GM12865 (cell line): ENCODE measurements around the gene GOLGA3.

Experiments used
- DNase-seq: peaks from one replicate; pipeline ENCODE4 v3.0.0; 2010; ENCODE audit warnings: low read depth
- H3K4me3 ChIP-seq: 2 replicates; pipeline ENCODE4 v1.5.1; 2011; ENCODE audit warnings: mild to moderate bottlenecking, low read depth, low read length, control low read depth
- TF ChIP-seq, protein P1 (sequence below): IDR thresholded peaks from 2 replicates; pipeline ENCODE4 v1.5.1; 2011; ENCODE audit warnings: low read length, control low read depth, low read depth, inconsistent platforms; ENCODE audit not compliant: insufficient read depth; ENCODE audit errors: missing control alignments

GOLGA3 gene

DNA sequence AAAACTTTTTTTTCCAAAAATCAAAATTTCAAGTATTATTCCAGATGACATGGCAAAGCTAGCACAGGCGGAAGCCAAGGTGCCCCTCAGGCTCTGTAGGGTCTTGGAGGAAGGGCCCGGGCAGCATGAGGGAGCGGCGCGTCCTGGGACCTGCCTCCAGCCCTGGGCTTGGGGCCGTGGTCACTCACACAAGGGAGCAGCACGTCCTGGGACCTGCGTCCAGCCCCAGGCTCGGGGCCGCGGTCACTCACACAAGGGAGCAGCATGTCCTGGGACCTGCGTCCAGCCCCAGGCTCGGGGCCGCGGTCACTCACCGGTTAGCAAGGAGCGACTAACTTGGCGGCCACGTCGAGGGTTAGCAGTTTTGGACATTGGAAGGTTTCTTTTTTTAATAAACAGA lies 11.9 kb upstream of the GOLGA3 start:
- H3K4me3 ChIP-seq = no peak overlapping the region
- TF ChIP-seq, protein P1, sequence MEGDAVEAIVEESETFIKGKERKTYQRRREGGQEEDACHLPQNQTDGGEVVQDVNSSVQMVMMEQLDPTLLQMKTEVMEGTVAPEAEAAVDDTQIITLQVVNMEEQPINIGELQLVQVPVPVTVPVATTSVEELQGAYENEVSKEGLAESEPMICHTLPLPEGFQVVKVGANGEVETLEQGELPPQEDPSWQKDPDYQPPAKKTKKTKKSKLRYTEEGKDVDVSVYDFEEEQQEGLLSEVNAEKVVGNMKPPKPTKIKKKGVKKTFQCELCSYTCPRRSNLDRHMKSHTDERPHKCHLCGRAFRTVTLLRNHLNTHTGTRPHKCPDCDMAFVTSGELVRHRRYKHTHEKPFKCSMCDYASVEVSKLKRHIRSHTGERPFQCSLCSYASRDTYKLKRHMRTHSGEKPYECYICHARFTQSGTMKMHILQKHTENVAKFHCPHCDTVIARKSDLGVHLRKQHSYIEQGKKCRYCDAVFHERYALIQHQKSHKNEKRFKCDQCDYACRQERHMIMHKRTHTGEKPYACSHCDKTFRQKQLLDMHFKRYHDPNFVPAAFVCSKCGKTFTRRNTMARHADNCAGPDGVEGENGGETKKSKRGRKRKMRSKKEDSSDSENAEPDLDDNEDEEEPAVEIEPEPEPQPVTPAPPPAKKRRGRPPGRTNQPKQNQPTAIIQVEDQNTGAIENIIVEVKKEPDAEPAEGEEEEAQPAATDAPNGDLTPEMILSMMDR = no peak
- DNase-seq = no peak

- H3K4me3 ChIP-seq = no peak overlapping the region
- TF ChIP-seq, protein P1 = no peak
- no peak for DNase-seq
Measured at GRCh38 chr12:132839558-132840235, 11.0 kb upstream of the GOLGA3 start.

- TF ChIP-seq, protein P1 = no peak
- no peak overlapping the region for H3K4me3 ChIP-seq
- DNase-seq = no peak
Measured at GRCh38 chr12:132838410-132839080, 9.9 kb upstream of the GOLGA3 start.

GRCh38 chr12:132837693-132838409 lies 9.2 kb upstream of the GOLGA3 start:
- TF ChIP-seq, protein P1 = no peak
- no peak for DNase-seq

GRCh38 chr12:132836795-132837331 lies 8.2 kb upstream of the GOLGA3 start:
- H3K4me3 ChIP-seq = peak overlapping the region; percentile 61
- peak; percentile 76 for DNase-seq
- TF ChIP-seq, protein P1 = no peak

More at GRCh38 chr12:132837693-132838409, 9.2 kb upstream of the GOLGA3 start:
- no peak overlapping the region for H3K4me3 ChIP-seq

GRCh38 chr12:132836230-132836629 lies 7.6 kb upstream of the GOLGA3 start:
- peak; percentile 52 for DNase-seq
- H3K4me3 ChIP-seq = peak overlapping the region; percentile 61
